LNCAP (cell line): ENCODE data around the gene ZCCHC2.

ENCODE experiments used
- TF ChIP-seq, protein P1 (sequence below): fragments of 450-650 bp; IDR thresholded peaks from 2 replicates; pipeline ENCODE4 v1.5.1; 2017; ENCODE audit warnings: mild to moderate bottlenecking

The ZCCHC2 gene

DNA sequence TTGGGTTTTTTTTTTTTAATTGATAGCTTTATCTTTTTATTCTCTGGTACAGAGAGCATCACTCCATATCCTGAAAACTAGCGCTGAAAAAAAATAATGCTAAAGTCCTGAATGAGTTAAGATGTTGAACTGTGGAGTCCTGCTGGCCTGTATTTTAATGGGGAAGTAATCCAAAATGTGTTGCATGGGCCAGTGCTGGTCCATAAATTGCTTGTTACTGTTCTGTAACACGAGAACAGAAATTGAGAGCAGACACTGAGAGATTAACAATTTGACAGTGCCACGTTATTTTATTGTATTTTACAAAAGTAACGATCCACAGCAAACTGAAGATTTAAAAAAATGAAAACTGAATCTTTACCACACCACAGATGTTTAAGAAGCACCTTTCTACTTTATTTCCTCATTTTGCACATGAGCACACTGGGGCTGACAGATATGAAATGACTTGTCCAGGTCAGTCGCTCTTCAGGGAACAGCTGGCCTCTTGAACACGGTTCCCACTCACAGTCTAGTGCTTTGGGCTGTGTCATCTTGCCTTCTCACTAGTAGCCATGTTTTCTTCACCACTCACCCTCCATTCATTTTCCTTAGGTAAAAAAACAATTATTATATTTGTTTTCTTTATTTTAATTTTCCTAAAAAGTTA is 35.3 kb downstream of the ZCCHC2 start:
- TF ChIP-seq, protein P1, sequence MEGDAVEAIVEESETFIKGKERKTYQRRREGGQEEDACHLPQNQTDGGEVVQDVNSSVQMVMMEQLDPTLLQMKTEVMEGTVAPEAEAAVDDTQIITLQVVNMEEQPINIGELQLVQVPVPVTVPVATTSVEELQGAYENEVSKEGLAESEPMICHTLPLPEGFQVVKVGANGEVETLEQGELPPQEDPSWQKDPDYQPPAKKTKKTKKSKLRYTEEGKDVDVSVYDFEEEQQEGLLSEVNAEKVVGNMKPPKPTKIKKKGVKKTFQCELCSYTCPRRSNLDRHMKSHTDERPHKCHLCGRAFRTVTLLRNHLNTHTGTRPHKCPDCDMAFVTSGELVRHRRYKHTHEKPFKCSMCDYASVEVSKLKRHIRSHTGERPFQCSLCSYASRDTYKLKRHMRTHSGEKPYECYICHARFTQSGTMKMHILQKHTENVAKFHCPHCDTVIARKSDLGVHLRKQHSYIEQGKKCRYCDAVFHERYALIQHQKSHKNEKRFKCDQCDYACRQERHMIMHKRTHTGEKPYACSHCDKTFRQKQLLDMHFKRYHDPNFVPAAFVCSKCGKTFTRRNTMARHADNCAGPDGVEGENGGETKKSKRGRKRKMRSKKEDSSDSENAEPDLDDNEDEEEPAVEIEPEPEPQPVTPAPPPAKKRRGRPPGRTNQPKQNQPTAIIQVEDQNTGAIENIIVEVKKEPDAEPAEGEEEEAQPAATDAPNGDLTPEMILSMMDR, result no peak

DNA sequence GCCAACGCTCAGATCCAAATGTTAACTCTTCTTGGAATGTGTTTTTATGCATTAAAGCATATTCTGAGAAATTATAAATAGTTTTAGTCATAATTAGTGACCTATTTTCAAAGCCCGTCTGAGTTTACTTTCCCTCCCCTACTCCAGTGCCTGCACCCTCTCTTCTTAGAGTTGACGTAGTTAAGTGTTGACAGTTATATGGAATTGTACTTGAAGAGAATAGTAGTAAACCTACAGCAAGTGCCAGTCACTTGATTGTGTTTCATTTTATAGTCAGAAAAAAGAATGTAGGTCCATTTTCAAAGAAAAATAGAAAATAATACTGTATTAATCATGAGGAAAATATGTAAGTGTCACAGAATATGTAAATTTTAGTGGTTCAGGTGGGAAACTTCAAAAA is 41.2 kb downstream of the ZCCHC2 start:
- TF ChIP-seq, protein P1, result no peak

DNA sequence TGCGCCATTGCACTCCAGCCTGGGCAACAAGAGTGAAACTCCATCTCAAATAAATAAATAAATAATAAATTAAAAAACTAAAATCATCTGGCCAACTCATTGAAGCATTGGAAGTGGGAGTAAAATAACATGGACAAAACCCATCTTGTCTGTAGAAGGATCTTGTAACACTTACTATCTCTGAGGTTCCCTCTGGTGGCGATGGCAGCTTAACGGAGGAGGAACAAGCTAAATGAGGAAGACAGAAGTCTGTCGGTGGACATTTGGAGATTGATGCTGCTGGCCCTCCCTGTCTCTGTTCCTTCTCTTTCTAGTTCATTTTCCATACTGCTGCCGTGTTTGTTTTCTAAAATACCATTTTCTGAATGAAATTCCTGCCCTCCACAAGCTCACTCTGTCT is 43.4 kb downstream of the ZCCHC2 start:
- TF ChIP-seq, protein P1, result 0 out of 2 replicates have a peak, but pooled peaks have one; percentile 6

DNA sequence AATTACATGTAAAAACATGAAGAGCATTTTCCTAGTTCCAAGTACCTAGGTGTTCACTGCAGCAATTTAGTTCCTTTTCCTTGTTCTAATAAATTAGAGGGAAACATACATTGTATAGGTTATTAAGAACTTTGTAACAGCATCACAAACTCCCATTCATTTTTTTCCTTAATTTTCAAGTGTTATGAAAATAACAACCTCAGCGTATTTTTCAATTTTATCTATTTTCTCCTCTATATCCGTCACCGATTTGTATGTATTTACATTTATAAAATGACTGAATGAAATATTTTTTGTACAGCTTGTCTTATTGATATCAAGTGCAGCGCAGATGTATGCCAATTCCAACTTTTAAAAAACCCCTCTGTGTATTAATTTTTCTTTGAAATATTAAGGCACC is 44.0 kb downstream of the ZCCHC2 start:
- TF ChIP-seq, protein P1, result no peak

DNA sequence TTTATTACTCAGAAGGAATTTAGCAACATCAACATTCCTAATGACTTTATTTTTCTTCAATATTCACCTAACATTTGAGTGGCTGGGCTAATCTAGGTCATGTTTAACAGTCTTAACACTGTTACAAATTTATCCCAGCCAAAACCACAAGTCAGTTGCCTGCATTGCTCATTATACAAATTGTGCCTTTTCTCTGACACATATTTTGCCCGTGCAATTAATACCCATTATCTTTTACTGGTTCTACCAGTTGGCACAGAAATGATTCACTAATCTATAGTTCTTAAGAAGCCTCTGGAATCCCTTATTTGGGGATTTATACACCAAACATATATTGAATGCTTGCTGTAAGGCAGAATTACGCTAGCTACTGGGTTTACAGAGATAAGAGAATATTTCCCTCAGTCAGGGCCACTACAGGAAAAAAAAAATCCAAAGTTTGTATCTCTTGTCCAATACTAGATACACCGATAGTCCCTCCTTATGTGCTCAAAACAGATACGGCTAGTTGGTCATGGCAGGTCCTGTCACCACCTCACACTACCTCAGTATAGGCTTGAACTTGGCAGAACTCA is 46.3 kb downstream of the ZCCHC2 start:
- TF ChIP-seq, protein P1, result no peak

DNA sequence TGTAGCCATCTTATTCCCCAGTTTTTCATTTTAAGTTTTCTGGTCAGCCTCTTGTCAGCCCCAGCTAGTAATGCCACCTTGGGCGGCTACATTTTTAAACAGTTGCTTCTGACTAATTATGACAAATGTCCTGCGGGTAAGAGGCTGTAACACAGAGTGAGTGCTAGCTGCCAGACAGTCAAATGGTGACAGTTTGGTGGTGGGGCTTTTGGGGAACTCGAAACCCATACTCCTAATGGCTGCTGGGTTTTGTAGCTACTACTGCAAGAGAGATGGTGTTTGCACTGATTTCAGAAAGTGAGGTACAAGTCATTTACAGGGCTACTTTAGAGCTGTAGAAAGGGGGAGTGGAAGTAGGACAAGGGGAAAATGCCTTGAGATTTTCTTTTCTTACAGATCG is 48.2 kb downstream of the ZCCHC2 start:
- TF ChIP-seq, protein P1, result no peak

DNA sequence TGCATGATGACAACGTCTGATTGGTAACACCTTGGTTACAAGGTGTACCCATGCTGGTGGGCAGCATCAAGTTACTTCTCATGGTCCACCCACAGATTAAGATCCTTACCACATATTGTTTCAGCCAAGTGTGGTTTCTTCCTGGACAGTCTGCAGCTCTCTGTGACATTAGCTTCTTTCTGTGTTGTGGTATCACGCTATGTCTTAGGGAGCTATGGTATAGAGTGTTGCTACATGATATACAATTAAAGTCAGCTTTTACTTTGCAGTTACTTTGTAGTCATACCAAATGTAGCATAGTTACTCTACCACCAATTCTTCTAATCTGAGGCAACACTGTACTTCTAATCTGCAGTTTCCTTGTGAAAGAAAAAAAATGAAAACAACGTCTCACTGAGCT is 48.8 kb downstream of the ZCCHC2 start:
- TF ChIP-seq, protein P1, result no peak
